ENCODE results near the gene GAGE12H.
"Not testable (repeated sequence)": the region's sequence is repeated elsewhere in the genome, so short reads cannot be mapped to it uniquely, and the experiment has no call there.

GAGE12H gene, protein sequence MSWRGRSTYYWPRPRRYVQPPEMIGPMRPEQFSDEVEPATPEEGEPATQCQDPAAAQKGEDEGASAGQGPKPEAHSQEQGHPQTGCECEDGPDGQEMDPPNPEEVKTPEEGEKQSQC

GRCh38 chrX:49579649-49580048 is at the start of gene GAGE12H:
GAGE12H (plus strand) TSS chrX:49579949; CDS start chrX:49581104, 1,155 bp downstream.
- H3K4me3 ChIP-seq (ENCODE audit: low read depth, low read length), result not testable (repeated sequence)

- H3K4me3 ChIP-seq (ENCODE audit: low read depth, low read length), result not testable (repeated sequence)
These were observed 47.9 kb upstream of the GAGE12H start, which contains the start of gene GAGE12C for GRCh38 chrX:49531877-49532276. GAGE12C (plus strand) TSS chrX:49532177; CDS start chrX:49533332, 1,155 bp downstream.

DNA sequence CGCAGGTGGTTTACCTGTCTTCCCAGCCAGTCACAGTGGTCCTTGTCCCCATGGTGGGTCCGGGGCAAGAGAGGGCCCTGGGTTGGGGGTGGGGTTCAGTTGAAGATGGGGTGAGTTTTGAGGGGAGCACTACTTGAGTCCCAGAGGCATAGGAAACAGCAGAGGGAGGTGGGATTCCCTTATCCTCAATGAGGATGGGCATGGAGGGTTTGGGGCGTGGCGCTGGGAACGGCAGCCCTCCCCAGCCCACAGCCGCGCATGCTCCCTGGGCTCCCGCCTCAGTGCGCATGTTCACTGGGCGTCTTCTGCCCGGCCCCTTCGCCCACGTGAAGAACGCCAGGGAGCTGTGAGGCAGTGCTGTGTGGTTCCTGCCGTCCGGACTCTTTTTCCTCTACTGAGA is 38.3 kb upstream of the GAGE12H start, which contains the start of gene GAGE12D:
GAGE12D (plus strand) TSS at position 301 of the 400 bp plus-strand sequence. CDS start 1,155 bp downstream, outside the sequence.
- not testable (repeated sequence) for H3K4me3 ChIP-seq (ENCODE audit: low read depth, low read length)

- H3K4me3 ChIP-seq (ENCODE audit: low read depth, low read length), result not testable (repeated sequence)
These were observed 28.8 kb upstream of the GAGE12H start, which contains the start of gene GAGE12E for GRCh38 chrX:49550989-49551388. GAGE12E (plus strand) TSS chrX:49551289; CDS start chrX:49552444, 1,155 bp downstream.

DNA sequence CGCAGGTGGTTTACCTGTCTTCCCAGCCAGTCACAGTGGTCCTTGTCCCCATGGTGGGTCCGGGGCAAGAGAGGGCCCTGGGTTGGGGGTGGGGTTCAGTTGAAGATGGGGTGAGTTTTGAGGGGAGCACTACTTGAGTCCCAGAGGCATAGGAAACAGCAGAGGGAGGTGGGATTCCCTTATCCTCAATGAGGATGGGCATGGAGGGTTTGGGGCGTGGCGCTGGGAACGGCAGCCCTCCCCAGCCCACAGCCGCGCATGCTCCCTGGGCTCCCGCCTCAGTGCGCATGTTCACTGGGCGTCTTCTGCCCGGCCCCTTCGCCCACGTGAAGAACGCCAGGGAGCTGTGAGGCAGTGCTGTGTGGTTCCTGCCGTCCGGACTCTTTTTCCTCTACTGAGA is 19.2 kb upstream of the GAGE12H start, which contains the start of gene GAGE12F:
GAGE12F (plus strand) TSS at position 301 of the 400 bp plus-strand sequence. CDS start 1,155 bp downstream, outside the sequence.
- not testable (repeated sequence) for H3K4me3 ChIP-seq (ENCODE audit: low read depth, low read length)

GRCh38 chrX:49568728-49569127 is 11.0 kb upstream of the GAGE12H start:
- H3K4me3 ChIP-seq (ENCODE audit: low read depth, low read length), result not testable (repeated sequence)

- H3K4me3 ChIP-seq (ENCODE audit: low read depth, low read length), result not testable (repeated sequence)
These were observed 10.6 kb upstream of the GAGE12H start for GRCh38 chrX:49569152-49569551.

DNA sequence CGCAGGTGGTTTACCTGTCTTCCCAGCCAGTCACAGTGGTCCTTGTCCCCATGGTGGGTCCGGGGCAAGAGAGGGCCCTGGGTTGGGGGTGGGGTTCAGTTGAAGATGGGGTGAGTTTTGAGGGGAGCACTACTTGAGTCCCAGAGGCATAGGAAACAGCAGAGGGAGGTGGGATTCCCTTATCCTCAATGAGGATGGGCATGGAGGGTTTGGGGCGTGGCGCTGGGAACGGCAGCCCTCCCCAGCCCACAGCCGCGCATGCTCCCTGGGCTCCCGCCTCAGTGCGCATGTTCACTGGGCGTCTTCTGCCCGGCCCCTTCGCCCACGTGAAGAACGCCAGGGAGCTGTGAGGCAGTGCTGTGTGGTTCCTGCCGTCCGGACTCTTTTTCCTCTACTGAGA is 9.6 kb upstream of the GAGE12H start, which contains the start of gene GAGE12G:
GAGE12G (plus strand) TSS at position 301 of the 400 bp plus-strand sequence. CDS start 1,155 bp downstream, outside the sequence.
- H3K4me3 ChIP-seq (ENCODE audit: low read depth, low read length), result not testable (repeated sequence)

- H3K4me3 ChIP-seq (ENCODE audit: low read depth, low read length), result not testable (repeated sequence)
These were observed 9.4 kb downstream of the GAGE12H start, which contains the start of gene GAGE2A for GRCh38 chrX:49589196-49589595. GAGE2A (plus strand) TSS chrX:49589496; CDS start chrX:49590651, 1,155 bp downstream.

- H3K4me3 ChIP-seq (ENCODE audit: low read depth, low read length), result not testable (repeated sequence)
These were observed 10.2 kb downstream of the GAGE12H start for GRCh38 chrX:49589769-49590478.

DNA sequence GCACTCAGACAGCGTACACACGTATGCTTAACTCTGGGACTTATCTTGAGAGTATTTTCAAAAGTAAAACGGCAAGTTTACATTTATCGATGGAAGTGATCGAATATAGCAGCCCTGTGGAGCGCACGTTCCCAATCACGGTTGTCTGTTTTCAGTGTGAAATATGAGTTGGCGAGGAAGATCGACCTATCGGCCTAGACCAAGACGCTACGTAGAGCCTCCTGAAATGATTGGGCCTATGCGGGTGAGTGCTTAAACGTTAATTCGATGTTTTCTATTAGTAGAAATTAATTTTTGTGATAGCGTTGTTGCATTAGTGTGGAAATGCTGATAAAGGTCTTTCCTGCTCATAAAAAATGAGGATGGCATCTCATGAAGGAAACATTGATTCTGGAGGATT is 10.7 kb downstream of the GAGE12H start:
- H3K4me3 ChIP-seq (ENCODE audit: low read depth, low read length), result not testable (repeated sequence)

GRCh38 chrX:49598720-49599119 is 19.0 kb downstream of the GAGE12H start, which contains the start of gene GAGE1:
GAGE1 (plus strand) TSS chrX:49599020; CDS start chrX:49600175, 1,155 bp downstream.
- not testable (repeated sequence) for H3K4me3 ChIP-seq (ENCODE audit: low read depth, low read length)

GRCh38 chrX:49610718-49611310 is 31.1 kb downstream of the GAGE12H start:
- TF ChIP-seq CTCF (IDR thresholded peaks at IDR 0.05; ENCODE audit: borderline replicate concordance, insufficient read depth, low read depth, low read length), result no peak
- H3K4me3 ChIP-seq (ENCODE audit: low read depth, low read length), result no peak overlapping the region

GRCh38 chrX:49618574-49618973 is 38.8 kb downstream of the GAGE12H start:
- no peak for TF ChIP-seq CTCF (IDR thresholded peaks at IDR 0.05; ENCODE audit: borderline replicate concordance, insufficient read depth, low read depth, low read length)
- no peak overlapping the region for H3K4me3 ChIP-seq (ENCODE audit: low read depth, low read length)

All from GM12875 (cell line).